Breast epithelium (tissue), 3 donors: Measurements from ENCODE around the gene PTPRM.

Experiments used
- CTCF ChIP-seq, 3 donors: fragments of 450-650 bp; IDR thresholded peaks; one replicate each; pipeline ENCODE4 v1.5.1; 2016 to 2017; ENCODE audit warnings: antibody characterized with exemption in 3 of 3, mild to moderate bottlenecking in 3 of 3, moderate library complexity in 3 of 3
- POLR2A ChIP-seq: fragments of 450-650 bp; IDR thresholded peaks from one replicate; pipeline ENCODE4 v1.6.1; 2016; ENCODE audit warnings: antibody characterized with exemption, mild to moderate bottlenecking, moderate library complexity
- POLR2AphosphoS5 ChIP-seq, 3 donors: sonication (generic); formaldehyde crosslinking; IDR thresholded peaks; one replicate each; pipeline ENCODE4 v1.6.1; 2017; ENCODE audit warnings: antibody characterized with exemption in 3 of 3

DNA sequence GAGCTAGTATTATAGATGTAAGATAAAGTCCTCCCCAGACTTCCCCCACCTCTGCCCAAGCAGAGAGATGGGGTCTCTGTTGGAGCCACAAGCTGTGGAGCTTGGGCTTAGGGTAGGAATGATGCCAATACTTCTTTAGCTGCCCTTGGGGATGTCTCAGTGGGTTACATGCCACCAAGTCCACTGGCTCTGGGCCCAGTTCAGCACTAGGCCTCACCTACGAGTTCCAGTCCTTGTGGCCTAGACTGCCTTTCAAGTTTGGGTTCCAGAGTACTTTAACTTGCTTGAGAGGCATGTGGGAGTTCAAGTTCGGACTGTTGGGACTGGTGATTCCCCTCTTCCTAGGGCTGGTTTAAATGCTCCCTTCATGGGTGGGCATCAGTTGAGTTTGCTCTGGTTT is 272.4 kb downstream of the PTPRM start:
- TF ChIP-seq CTCF (IDR thresholded peaks at IDR 0.05) (no peak), POLR2A (no peak), POLR2AphosphoS5 (IDR thresholded peaks at IDR 0.05) (no peak)
